ENCODE data around the gene CPXM2. TPM values are rescaled to one million over a fixed set of nuclear protein-coding genes. Genes with fewer than 3 reads are reported as not detected.

Gene CPXM2
- total and polyA plus RNA-seq, 2 donors, result 5.8 to 6.9 TPM

- H3K27me3 ChIP-seq (ENCODE audit: control insufficient read depth in 2 of 2, insufficient read depth in 1 of 2, low read length in 1 of 2), result no peaks in the 10 kb centered on the region
- peaks cover 3 to 52% of the 10 kb centered on the region in 2 donors for H3K4me1 ChIP-seq (ENCODE audit: control insufficient read depth in 2 of 2, insufficient read depth in 2 of 2, low read length in 2 of 2)
- H3K36me3 ChIP-seq (ENCODE audit: control insufficient read depth in 2 of 2, insufficient read depth in 2 of 2, low read length in 1 of 2), result no peaks in the 10 kb centered on the region
- DNase-seq (ENCODE audit: low read depth in 6 of 9, low spot score in 9 of 9), result peak in 1 of 9 donors; percentile 15
- H3K9me3 ChIP-seq (ENCODE audit: control insufficient read depth in 2 of 2, insufficient read depth in 1 of 2, low read length in 1 of 2), result no peaks in the 10 kb centered on the region
- H3K27ac ChIP-seq (ENCODE audit: low read depth in 1 of 2, low read length in 1 of 2), result peak overlapping the region in 1 of 2 donors; percentile 64
- no peak overlapping the region for H3K4me3 ChIP-seq (ENCODE audit: low read length in 2 of 2)
- WGBS, result 91% methylated on average over 8 of the region's 8 CpGs
These were observed 187.5 kb downstream of the CPXM2 start for GRCh38 chr10:123704076-123704475.

GRCh38 chr10:123703195-123703790 lies 188.3 kb downstream of the CPXM2 start:
- H3K9me3 ChIP-seq (ENCODE audit: control insufficient read depth in 2 of 2, insufficient read depth in 1 of 2, low read length in 1 of 2), result no peaks in the 10 kb centered on the region
- WGBS, result 82% methylated on average over 6 of the region's 6 CpGs
- H3K36me3 ChIP-seq (ENCODE audit: control insufficient read depth in 2 of 2, insufficient read depth in 2 of 2, low read length in 1 of 2), result no peaks in the 10 kb centered on the region
- peaks cover 3 to 55% of the 10 kb centered on the region in 2 donors for H3K4me1 ChIP-seq (ENCODE audit: control insufficient read depth in 2 of 2, insufficient read depth in 2 of 2, low read length in 2 of 2)
- H3K27me3 ChIP-seq (ENCODE audit: control insufficient read depth in 2 of 2, insufficient read depth in 1 of 2, low read length in 1 of 2), result no peaks in the 10 kb centered on the region
- peak overlapping the region in 1 of 2 donors; percentile 64 for H3K27ac ChIP-seq (ENCODE audit: low read depth in 1 of 2, low read length in 1 of 2)
- DNase-seq (ENCODE audit: low read depth in 6 of 9, low spot score in 9 of 9), result no peak
- no peak overlapping the region for H3K4me3 ChIP-seq (ENCODE audit: low read length in 2 of 2)

Other genes starting within 250 kb of the CPXM2 start
- gene GPR26, start 225.5 kb downstream of the CPXM2 start, total RNA-seq, result 0.09 TPM
- 0.02 TPM for gene GPR26, start 225.5 kb downstream of the CPXM2 start, polyA plus RNA-seq
- 12.4 TPM for gene CHST15, start 201.8 kb upstream of the CPXM2 start, total RNA-seq
- 7.7 TPM for gene CHST15, start 201.8 kb upstream of the CPXM2 start, polyA plus RNA-seq